Stimulated activated naive CD8-positive, alpha-beta T cell treated with anti-CD3 and anti-CD28 coated beads, Interleukin-15, amount 100 ng/mL, for 72 hours (primary cell): ENCODE results near the gene TUFM.
"Not testable (repeated sequence)": the region's sequence is repeated elsewhere in the genome, so short reads cannot be mapped to it uniquely, and the experiment has no call there.

Source experiments
- ATAC-seq: fragments of 150-1000 bp; cut with Tn5 transposase; 2 replicates; pipeline ENCODE4 v1.10.0; 2021; ENCODE audit warnings: mild to moderate bottlenecking, moderate library complexity
- DNase-seq, 2 donors: peaks; one replicate each; pipeline ENCODE4 v3.0.0; 2021 to 2022
- H3K27ac Mint-ChIP-seq, 2 donors: one replicate each; pipeline ENCODE4 v1.8.0; 2022; ENCODE audit warnings: mild to moderate bottlenecking in 2 of 2, mixed read lengths in 2 of 2, moderate library complexity in 2 of 2
- H3K27me3 Mint-ChIP-seq: one replicate; pipeline ENCODE4 v1.8.0; 2022; ENCODE audit warnings: mixed read lengths
- H3K4me1 Mint-ChIP-seq: one replicate; pipeline ENCODE4 v1.8.0; 2022; ENCODE audit warnings: mild to moderate bottlenecking, mixed read lengths
- H3K4me3 Mint-ChIP-seq, 2 donors: one replicate each; pipeline ENCODE4 v1.8.0; 2022; ENCODE audit warnings: mild to moderate bottlenecking in 2 of 2, mixed read lengths in 2 of 2, moderate library complexity in 1 of 2
- H3K9me3 Mint-ChIP-seq, 2 donors: one replicate each; pipeline ENCODE4 v1.8.0; 2022; ENCODE audit warnings: mixed read lengths in 2 of 2

The TUFM gene

DNA sequence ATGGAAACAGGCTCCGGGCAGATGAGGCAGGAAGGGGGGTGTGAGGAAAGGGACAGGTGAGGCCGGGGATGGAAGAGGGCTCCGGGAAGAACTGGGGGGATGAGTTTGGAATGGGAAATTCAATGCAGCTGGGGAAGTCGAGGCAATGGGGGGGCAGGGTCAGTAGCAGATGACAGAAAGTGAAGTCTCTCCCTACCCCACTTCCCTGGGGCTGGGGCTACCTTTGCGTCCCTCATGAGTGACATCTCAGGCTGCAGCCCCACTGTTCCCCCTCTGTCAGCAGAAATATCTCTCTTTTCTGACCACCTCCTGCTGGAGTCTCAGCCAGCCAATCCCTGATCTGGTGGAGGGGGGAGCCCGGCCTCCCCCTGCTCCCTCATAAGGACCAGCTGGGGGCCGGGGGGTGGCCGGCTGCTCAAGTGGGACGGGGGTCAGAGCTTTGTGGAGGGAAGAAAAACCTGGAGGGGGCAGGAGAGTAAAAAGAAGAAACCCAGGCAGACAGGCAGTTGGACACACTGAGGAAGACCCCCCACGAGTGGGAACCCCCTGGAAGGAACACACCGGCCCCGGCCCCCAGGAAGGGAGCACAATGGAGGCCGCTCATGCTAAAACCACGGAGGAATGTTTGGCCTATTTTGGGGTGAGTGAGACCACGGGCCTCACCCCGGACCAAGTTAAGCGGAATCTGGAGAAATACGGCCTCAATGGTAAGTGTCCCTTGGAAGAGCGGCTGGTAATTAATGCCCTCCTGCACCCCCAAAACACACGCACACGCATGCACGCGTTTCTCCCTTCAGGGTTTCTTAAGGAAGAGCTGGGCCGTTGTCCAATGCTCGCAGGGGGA lies 32.2 kb upstream of the TUFM start, which contains the start of gene ATP2A1:
Gene ATP2A1, plus strand, starts transcription at position 406 of the 844 bp plus-strand sequence. Its CDS starts 184 bp downstream, at position 590.
- Mint-ChIP-seq H3K4me3 (peak within 1 kb of the TSS; percentile 88 to 91), H3K4me1 (peaks cover 57% of the 10 kb centered on the region), H3K27ac (peak within 1 kb of the TSS; percentile 81 to 88), H3K27me3 (peaks cover 22% of the 10 kb centered on the region), H3K9me3 (peaks cover 0 to 7% of the 10 kb centered on the region in 2 donors)
- ATAC-seq = no peak
- no peak for DNase-seq

DNA sequence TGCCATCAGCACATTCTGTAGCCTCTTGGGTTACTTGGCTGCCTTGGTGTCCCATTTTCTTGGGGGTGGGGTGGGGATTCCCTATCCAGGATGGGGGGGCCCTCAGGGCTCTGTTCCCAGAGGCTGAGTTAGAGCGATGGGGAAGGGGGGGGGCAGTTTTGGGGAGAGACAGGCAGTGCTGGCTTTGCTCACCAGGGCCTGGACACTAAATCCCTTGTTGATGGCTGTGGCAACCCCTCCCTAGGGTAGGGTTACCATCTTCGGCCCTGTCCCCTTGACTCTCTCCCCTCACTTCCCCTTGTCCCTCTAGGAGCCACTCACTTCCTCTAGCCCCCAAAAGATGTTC lies 31.5 kb upstream of the TUFM start:
- ATAC-seq (no peak), DNase-seq (no peak)
- Mint-ChIP-seq H3K27ac (peak overlapping the region in 1 of 2 donors; percentile 57), H3K27me3 (peaks cover 20% of the 10 kb centered on the region), H3K4me1 (peaks cover 63% of the 10 kb centered on the region), H3K4me3 (peak overlapping the region in 1 of 2 donors; percentile 43), H3K9me3 (peaks cover 0 to 7% of the 10 kb centered on the region in 2 donors)

DNA sequence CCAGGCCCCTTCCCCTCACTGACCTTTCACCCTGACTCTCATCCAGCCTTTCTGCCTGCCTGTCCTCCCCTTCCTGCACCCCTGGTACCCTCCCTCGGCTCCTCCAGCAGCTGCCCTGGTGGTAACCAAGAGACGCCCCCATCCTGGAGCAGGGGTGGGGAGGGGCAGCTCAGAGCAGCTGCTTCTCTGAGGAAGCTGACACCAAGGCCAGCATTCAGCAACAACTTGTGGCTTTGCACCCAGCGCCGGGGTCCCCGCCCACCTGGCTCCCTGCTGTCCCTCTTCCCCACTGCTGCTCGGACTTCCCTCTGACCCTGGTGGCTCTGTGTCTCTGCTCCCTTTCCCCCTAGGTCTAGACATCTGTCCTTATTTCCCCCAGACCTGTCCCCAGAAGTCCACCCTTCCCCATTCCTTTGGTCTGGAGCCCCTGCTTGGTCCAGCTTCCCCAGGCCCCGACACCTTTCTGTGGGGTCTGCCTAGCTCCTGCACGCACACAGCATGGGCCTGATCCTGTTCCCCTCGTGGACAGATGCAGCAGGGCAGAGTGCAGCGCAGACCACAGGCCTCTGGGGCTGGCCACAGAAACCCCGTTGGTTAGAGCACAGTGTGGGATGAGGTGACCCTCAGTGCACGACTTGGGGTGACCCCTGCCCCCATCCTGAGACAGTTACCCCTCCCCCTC lies 31.0 kb upstream of the TUFM start:
- Mint-ChIP-seq H3K27me3 (peaks cover 16% of the 10 kb centered on the region), H3K9me3 (peaks cover 0 to 7% of the 10 kb centered on the region in 2 donors), H3K4me1 (peaks cover 63% of the 10 kb centered on the region), H3K27ac (peak overlapping the region in 1 of 2 donors; percentile 81), H3K4me3 (no peak overlapping the region)
- DNase-seq (no peak), ATAC-seq (no peak)

DNA sequence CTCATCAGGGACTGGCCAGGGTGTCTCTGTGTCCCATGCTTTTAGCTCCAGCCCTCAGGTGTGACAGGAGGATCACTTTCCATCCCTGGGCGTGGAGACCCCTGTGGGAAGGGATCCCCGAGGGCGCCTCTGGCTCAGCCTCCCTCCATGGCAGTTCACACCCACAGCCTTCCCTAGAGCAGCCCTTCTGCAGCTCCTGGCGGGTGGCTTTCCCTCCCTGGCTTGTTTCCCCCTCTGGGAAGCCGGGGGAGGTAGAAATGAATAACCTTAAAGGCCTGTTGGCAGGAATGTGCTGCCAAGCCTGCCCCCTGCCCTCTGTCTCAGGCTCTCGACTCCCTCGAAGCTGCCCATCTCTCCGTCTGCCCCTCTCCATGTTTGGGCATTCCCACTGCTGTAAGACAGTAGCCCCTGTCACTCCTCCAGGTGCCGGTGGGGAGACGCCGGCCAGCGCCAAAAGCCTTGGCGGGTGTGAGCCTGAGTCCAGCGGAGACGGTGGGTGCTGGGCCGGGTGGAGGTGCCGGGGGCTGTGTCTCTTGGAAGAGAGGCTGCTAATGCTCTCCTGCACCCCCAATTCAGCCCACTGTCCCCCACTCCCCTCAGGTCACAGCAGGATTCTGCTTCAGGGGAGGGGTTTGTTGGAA lies 30.0 kb upstream of the TUFM start:
- H3K27ac Mint-ChIP-seq = no peak overlapping the region
- H3K27me3 Mint-ChIP-seq = peaks cover 8% of the 10 kb centered on the region
- peaks cover 59% of the 10 kb centered on the region for H3K4me1 Mint-ChIP-seq
- H3K9me3 Mint-ChIP-seq = peaks cover 0 to 5% of the 10 kb centered on the region in 2 donors
- DNase-seq (no peak), ATAC-seq (no peak)
- no peak overlapping the region for H3K4me3 Mint-ChIP-seq

DNA sequence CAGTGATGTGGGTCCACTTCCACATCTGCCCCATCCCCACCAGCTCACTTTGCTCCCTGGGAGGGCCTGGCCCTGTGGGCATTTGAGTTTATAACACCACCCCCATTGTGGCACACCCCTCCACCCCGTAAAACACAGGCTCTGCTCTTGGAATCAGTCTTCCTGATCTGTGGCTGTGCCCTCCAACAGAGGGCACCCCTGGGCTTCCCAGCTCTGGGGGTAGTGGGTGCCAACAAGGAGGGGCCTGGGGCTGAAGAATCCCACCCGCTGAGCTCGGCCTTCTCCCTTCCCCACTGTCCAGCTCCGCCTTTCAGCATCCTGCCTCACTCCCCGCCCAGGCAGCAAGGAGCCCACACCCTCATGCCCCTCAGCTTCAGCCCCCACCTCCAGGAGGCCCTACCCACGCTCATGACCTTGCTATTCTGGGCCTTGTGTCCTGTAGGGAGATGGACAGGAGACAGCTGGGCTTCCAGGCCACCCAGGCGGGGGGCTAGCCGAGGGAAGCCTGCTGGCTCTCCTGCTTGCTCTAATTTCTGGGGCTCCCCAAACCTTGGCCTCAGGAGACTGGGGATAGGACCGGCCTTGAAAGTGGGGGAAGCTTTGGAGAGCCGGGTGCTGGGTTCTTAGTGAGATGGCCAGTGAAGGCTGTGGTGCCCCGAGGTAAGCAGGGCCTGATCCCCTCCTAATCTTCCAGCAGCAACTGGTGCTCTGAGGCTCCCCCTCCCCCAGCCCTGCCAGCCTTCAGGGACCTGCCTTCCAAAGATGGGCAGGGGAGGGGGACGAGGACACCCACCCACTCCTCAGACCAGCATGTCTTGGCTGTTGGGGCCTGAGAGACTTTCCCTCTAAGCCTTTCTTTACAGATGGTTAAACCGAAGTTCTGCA lies 29.2 kb upstream of the TUFM start:
- peaks cover 51% of the 10 kb centered on the region for H3K4me1 Mint-ChIP-seq
- H3K4me3 Mint-ChIP-seq = no peak overlapping the region
- H3K27me3 Mint-ChIP-seq = peaks cover under 1% of the 10 kb centered on the region
- ATAC-seq (no peak), DNase-seq (no peak)
- H3K9me3 Mint-ChIP-seq = no peaks in the 10 kb centered on the region
- H3K27ac Mint-ChIP-seq = peak overlapping the region in 1 of 2 donors; percentile 95

DNA sequence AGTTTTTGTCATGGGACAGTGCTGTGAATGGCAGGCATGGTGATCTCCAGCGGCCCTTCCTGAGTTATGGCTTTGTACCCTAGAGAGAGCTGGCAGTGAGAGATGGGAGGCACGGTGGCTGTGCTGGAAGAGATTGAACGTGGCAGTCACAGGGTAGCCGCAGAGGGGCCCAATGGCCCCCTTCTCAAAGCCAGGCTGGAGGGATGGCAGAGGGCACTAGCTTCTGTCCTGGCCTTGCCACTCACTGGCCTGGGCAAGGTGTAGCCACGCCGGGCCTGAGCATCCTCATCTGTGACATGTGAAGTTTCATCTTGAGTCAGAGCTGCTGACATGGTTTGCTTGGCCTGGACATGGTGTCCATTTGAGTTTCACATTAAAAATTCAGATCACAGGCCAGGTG lies 28.3 kb upstream of the TUFM start:
- Mint-ChIP-seq H3K27me3 (no peaks in the 10 kb centered on the region), H3K9me3 (no peaks in the 10 kb centered on the region), H3K27ac (no peak overlapping the region), H3K4me1 (peaks cover 44% of the 10 kb centered on the region), H3K4me3 (no peak overlapping the region)
- no peak for DNase-seq
- ATAC-seq = no peak

DNA sequence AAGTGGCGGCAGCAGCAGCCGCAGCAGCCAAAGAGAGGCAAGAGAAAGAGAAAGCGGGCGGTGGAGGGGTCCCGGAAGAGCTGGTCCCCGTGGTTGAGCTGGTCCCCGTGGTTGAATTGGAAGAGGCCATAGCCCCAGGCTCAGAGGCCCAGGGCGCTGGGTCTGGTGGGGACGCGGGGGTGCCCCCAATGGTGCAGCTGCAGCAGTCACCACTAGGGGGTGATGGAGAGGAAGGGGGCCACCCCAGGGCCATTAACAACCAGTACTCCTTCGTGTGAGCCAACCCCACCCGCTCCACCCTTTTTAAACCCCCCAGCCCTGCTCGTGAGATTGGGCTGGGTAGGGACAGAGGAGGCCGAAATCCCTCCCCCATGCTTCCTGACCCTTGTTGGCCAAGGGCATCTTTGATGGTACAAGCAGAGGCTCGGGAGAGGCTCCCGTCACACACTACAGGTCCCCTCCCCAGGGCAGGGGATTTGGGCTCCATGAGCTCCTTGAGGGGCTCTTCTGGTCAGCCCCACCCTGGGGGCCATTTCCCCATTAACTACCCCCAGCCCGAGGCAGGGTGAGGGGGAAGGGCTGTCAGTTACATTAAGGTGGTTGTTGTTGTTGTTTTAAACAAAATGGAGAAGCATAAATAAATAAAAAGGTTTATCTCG lies 27.5 kb upstream of the TUFM start:
- DNase-seq (peak; percentile 69 to 70), ATAC-seq (peak; percentile 77)
- Mint-ChIP-seq H3K27me3 (no peaks in the 10 kb centered on the region), H3K9me3 (no peaks in the 10 kb centered on the region), H3K4me3 (no peak overlapping the region), H3K4me1 (peaks cover 36% of the 10 kb centered on the region), H3K27ac (peak overlapping the region in 1 of 2 donors; percentile 54)

DNA sequence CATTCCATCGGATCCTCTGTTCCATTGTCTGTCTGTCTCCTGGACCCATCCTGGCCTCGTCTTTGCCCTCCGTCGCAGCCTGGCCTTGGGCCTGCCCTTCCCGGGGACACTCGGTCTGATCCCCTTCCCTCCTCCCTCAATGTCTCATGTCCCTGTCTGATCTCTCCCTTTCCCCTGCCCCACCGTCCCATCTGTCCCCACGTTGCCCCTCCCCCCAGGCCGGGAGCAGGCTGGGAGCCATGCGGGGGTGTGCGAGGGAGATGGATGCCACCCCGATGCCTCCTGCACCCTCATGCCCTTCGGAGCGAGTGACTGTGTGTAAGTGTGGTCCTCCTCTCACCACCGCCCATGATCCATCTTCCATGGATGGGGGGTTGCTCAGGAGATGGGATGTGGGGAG lies 26.8 kb upstream of the TUFM start:
- no peaks in the 10 kb centered on the region for H3K27me3 Mint-ChIP-seq
- H3K4me1 Mint-ChIP-seq = peaks cover 29% of the 10 kb centered on the region
- no peaks in the 10 kb centered on the region for H3K9me3 Mint-ChIP-seq
- DNase-seq (no peak), ATAC-seq (no peak)
- H3K27ac Mint-ChIP-seq = no peak overlapping the region
- H3K4me3 Mint-ChIP-seq = no peak overlapping the region

DNA sequence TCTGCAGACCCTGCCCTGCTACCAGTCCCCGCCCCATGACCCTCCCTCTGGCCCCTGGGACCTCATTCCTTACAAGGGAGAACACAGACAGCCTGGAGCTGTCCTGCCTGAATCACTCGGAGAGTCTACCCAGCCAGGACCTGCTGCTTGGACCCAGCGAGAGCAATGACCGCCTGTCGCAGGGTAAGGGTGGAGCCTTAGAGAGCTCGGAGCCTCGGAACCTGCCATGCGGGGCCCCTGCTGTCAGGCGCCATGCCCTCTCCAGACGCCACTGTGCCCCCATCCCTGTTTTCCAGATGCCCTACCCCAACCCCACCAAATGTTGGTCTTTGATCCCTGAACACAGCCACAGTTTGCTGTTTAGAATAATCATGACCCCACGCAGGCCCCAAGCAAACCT lies 23.1 kb upstream of the TUFM start:
- DNase-seq = no peak
- Mint-ChIP-seq H3K4me1 (peaks cover 37% of the 10 kb centered on the region), H3K27me3 (no peaks in the 10 kb centered on the region), H3K4me3 (no peak overlapping the region), H3K9me3 (no peaks in the 10 kb centered on the region), H3K27ac (no peak overlapping the region)
- ATAC-seq = no peak

DNA sequence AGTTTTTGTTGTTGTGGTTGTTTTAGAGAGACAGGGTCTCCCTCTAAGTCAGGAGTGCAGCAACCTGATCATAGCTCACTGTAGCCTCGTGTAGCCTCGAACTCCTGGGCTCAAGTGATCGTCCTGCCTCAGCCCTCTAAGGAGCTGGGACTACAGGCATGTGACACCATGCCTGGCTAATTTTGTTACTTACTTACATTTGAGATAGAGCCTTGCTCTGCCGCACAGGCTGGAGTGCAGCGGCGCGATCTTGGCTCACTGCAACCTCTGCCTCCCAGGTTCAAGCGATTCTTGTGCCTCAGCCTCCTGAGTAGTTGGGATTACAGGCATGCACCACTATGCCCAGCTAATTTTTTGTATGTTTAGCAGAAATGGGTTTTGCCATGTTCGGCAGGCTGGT lies 21.5 kb upstream of the TUFM start:
- Mint-ChIP-seq H3K27ac (peak overlapping the region in 1 of 2 donors; percentile 6), H3K4me1 (peaks cover 41% of the 10 kb centered on the region)
- not testable (repeated sequence) for H3K4me3 Mint-ChIP-seq, H3K27me3 Mint-ChIP-seq, H3K9me3 Mint-ChIP-seq, ATAC-seq, DNase-seq

DNA sequence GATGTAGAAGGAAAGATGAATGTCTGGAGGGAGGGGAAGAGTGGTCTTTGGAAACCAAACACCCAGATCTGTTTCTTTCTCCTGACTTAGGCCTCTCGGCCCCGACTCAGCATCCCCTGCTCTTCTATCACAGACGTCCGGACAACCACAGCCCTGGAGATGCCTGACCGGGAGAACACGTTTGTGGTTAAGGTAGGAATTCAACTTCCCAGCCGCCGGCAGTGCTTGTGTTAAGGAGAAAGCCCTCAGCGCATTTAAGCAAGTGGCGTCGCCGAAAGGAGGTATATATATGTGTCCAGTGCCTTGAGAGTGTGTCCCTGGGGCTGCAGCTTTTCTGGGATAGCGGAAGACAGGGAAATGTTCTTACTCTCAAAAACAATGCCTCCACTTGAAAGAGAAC lies 21.1 kb upstream of the TUFM start:
- ATAC-seq (no peak), DNase-seq (no peak)
- Mint-ChIP-seq H3K4me3 (no peak overlapping the region), H3K4me1 (peaks cover 45% of the 10 kb centered on the region), H3K9me3 (no peaks in the 10 kb centered on the region), H3K27me3 (no peaks in the 10 kb centered on the region), H3K27ac (no peak overlapping the region)

DNA sequence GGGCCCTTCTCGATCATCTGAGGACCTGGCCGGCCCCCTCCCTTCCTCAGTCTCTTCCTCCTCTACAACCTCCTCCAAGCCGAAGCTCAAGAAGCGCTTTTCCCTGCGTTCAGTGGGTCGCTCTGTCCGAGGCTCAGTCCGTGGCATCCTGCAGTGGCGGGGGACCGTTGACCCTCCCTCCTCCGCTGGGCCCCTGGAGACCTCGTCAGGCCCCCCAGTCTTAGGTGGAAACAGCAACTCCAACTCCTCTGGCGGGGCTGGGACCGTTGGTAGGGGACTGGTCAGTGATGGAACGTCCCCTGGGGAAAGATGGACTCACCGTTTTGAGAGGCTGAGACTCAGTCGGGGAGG lies 20.3 kb upstream of the TUFM start:
- ATAC-seq (no peak), DNase-seq (no peak)
- H3K27me3 Mint-ChIP-seq = no peaks in the 10 kb centered on the region
- no peaks in the 10 kb centered on the region for H3K9me3 Mint-ChIP-seq
- no peak overlapping the region for H3K4me3 Mint-ChIP-seq
- H3K27ac Mint-ChIP-seq = no peak overlapping the region
- peaks cover 52% of the 10 kb centered on the region for H3K4me1 Mint-ChIP-seq

DNA sequence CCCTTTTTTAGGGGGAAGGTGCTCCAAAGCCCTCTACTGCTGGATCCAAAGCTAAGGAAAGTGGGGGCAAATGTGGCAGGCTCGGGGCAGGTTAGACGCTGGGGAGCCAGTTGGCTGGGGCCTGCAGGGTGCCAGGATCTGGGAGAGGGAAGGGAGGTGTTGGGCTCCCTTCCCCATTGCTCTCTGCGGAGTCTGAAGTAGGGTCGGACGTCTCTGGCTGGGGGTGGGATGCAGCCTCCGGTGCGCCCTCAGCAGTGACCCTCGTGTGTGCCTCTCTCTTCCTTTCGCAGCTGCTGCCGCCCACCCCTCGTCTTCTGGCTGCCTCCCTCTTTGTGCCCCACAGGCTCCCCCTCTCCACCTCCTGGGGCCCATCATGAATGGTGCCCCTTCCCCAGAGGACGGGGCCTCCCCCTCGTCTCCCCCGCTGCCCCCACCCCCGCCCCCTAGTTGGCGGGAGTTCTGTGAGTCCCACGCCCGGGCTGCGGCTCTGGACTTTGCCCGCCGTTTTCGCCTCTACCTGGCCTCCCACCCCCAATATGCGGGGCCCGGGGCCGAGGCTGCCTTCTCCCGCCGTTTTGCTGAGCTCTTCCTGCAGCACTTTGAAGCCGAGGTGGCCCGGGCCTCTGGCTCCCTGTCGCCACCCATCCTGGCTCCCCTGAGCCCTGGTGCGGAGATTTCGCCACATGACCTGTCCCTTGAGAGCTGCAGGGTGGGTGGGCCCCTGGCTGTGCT lies 19.7 kb upstream of the TUFM start:
- Mint-ChIP-seq H3K9me3 (no peaks in the 10 kb centered on the region), H3K27me3 (no peaks in the 10 kb centered on the region), H3K27ac (no peak overlapping the region), H3K4me1 (peaks cover 52% of the 10 kb centered on the region), H3K4me3 (peak overlapping the region in 1 of 2 donors; percentile 25)
- ATAC-seq (no peak), DNase-seq (no peak)

DNA sequence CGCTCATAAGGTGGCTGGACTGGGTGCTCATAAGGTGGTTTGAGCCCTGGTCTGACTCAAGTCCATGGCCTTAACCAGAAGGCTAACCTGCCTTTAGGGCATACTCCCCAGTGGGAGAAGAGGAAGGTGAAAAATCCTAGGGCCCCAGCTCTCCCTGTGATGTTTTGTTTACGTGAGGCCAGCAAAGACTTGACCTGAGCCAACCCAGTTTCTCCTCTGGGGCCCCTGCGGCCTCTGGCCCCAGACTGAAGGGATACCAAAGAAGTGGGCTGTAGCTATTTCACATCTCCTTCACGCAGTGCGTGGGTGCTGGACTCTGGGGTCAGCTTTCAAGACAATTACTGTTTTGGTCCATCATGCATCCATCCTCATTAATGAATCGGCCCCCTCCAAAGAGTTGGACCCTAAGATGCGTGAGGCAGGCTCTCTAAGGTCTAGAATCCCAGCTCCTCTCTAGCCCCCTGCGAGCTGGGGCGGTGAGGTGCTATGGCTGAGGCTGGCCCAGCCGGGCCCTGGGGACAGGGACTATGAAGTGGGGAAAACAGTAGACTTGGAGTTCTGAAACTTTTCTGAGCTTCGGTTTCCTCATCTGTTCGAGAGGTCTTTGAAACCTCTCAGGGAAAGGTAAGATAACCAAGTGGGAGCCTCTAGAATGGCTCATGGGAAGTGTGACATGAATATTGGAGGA lies 19.0 kb upstream of the TUFM start:
- peaks cover 52% of the 10 kb centered on the region for H3K4me1 Mint-ChIP-seq
- no peak for ATAC-seq
- no peaks in the 10 kb centered on the region for H3K27me3 Mint-ChIP-seq
- H3K27ac Mint-ChIP-seq = peak overlapping the region in 1 of 2 donors; percentile 42
- no peaks in the 10 kb centered on the region for H3K9me3 Mint-ChIP-seq
- H3K4me3 Mint-ChIP-seq = peak overlapping the region; percentile 91 to 92
- DNase-seq = no peak
